H9 (cell line): ENCODE measurements around the gene ZSCAN22. TPM values are rescaled to one million over a fixed set of nuclear protein-coding genes. Genes with fewer than 3 reads are reported as not detected.
A peak's percentile ranks its signal among the peaks of the same experiment; 100 is the strongest.

ENCODE experiments used
- DNase-seq: peaks from one replicate; pipeline ENCODE4 v3.0.0-alpha.2; 2017
- H2AFZ ChIP-seq: one replicate; pipeline ENCODE4 v1.6.1; 2013; ENCODE audit warnings: mild to moderate bottlenecking, low read length, control low read depth, moderate library complexity
- H2AK5ac ChIP-seq: 2 replicates; pipeline ENCODE4 v1.6.1; 2013; ENCODE audit warnings: low read length, control low read depth, mixed read lengths; ENCODE audit not compliant: insufficient read length
- H2BK120ac ChIP-seq: one replicate; pipeline ENCODE4 v1.6.1; 2013; ENCODE audit warnings: low read depth, mild to moderate bottlenecking, low read length, control low read depth, inconsistent platforms; ENCODE audit not compliant: poor library complexity, severe bottlenecking
- H2BK12ac ChIP-seq: 2 replicates; pipeline ENCODE4 v1.6.1; 2013; ENCODE audit warnings: low read length, control low read depth, mixed read lengths, low read depth; ENCODE audit not compliant: insufficient read length
- H2BK15ac ChIP-seq: 2 replicates; pipeline ENCODE4 v1.6.1; 2013; ENCODE audit warnings: low read depth, low read length, control low read depth
- H2BK20ac ChIP-seq: one replicate; pipeline ENCODE4 v1.6.1; 2013; ENCODE audit warnings: low read depth, mild to moderate bottlenecking, low read length, control low read depth, inconsistent platforms; ENCODE audit not compliant: poor library complexity, severe bottlenecking
- H2BK5ac ChIP-seq: 2 replicates; pipeline ENCODE4 v1.6.1; 2013; ENCODE audit warnings: low read length, control low read depth, mixed read lengths; ENCODE audit not compliant: insufficient read length
- H3K14ac ChIP-seq: 2 replicates; pipeline ENCODE4 v1.6.1; 2013; ENCODE audit warnings: low read length, control low read depth; ENCODE audit not compliant: insufficient read depth
- H3K18ac ChIP-seq: 2 replicates; pipeline ENCODE4 v1.6.1; 2013; ENCODE audit warnings: low read depth, mild to moderate bottlenecking, mixed read lengths, low read length, control low read depth; ENCODE audit not compliant: insufficient read length
- H3K23ac ChIP-seq: 2 replicates; pipeline ENCODE4 v1.6.1; 2013; ENCODE audit warnings: low read length, control low read depth, mixed read lengths, low read depth; ENCODE audit not compliant: insufficient read length
- H3K23me2 ChIP-seq: 2 replicates; pipeline ENCODE4 v1.6.1; 2013; ENCODE audit warnings: low read depth, mild to moderate bottlenecking, mixed read lengths, low read length, control low read depth; ENCODE audit not compliant: insufficient read length, poor library complexity, severe bottlenecking
- H3K27ac ChIP-seq: 2 replicates; pipeline ENCODE4 v1.5.1; 2013; ENCODE audit warnings: low read length, control low read depth, mixed read lengths, low read depth; ENCODE audit not compliant: insufficient read length
- H3K27me3 ChIP-seq: 2 replicates; pipeline ENCODE4 v1.6.1; 2013; ENCODE audit warnings: low read length, control low read depth, inconsistent platforms; ENCODE audit not compliant: insufficient read depth
- H3K4ac ChIP-seq: 2 replicates; pipeline ENCODE4 v1.6.1; 2013; ENCODE audit warnings: low read depth, mild to moderate bottlenecking, control low read depth, inconsistent platforms, low read length, moderate library complexity
- H3K4me1 ChIP-seq: 2 replicates; pipeline ENCODE4 v1.6.1; 2013; ENCODE audit warnings: low read length, control low read depth, inconsistent platforms; ENCODE audit not compliant: insufficient read depth
- H3K4me2 ChIP-seq: 2 replicates; pipeline ENCODE4 v1.6.1; 2013; ENCODE audit warnings: low read length, control low read depth, mixed read lengths; ENCODE audit not compliant: insufficient read length, insufficient read depth
- H3K56ac ChIP-seq: 2 replicates; pipeline ENCODE4 v1.6.1; 2013; ENCODE audit warnings: low read depth, mild to moderate bottlenecking, mixed read lengths, low read length, control low read depth; ENCODE audit not compliant: insufficient read length
- H3K79me1 ChIP-seq: 2 replicates; pipeline ENCODE4 v1.6.1; 2013; ENCODE audit warnings: low read depth, mild to moderate bottlenecking, moderate library complexity, low read length, control low read depth, inconsistent platforms; ENCODE audit not compliant: insufficient read depth, poor library complexity, severe bottlenecking
- H3K79me2 ChIP-seq: 2 replicates; pipeline ENCODE4 v1.6.1; 2013; ENCODE audit warnings: low read length, control low read depth, inconsistent platforms; ENCODE audit not compliant: insufficient read depth
- H3K9ac ChIP-seq: 2 replicates; pipeline ENCODE4 v1.6.1; 2013; ENCODE audit warnings: low read length, control low read depth, mixed read lengths; ENCODE audit not compliant: insufficient read length; ENCODE audit errors: extremely low read depth
- H3K9me3 ChIP-seq: one replicate; pipeline ENCODE4 v1.6.1; 2013; ENCODE audit warnings: low read depth, low read length, inconsistent platforms; ENCODE audit not compliant: control insufficient read depth
- H3T11ph ChIP-seq: one replicate; pipeline ENCODE4 v1.6.1; 2013; ENCODE audit warnings: mild to moderate bottlenecking, low read length, control low read depth, inconsistent platforms
- H4K20me1 ChIP-seq: one replicate; pipeline ENCODE4 v1.6.1; 2013; ENCODE audit not compliant: control insufficient read depth, insufficient read length, insufficient read depth
- H4K5ac ChIP-seq: 2 replicates; pipeline ENCODE4 v1.6.1; 2013; ENCODE audit warnings: low read depth, mild to moderate bottlenecking, mixed read lengths, low read length, control low read depth; ENCODE audit not compliant: insufficient read length
- H4K8ac ChIP-seq: replicated peaks from 2 replicates; pipeline ENCODE4 v1.6.1; 2013; ENCODE audit warnings: low read length, control low read depth, mixed read lengths, low read depth; ENCODE audit not compliant: insufficient read length
- H4K91ac ChIP-seq: 2 replicates; pipeline ENCODE4 v1.6.1; 2013; ENCODE audit warnings: low read depth, mild to moderate bottlenecking, moderate library complexity, mixed read lengths, low read length, control low read depth; ENCODE audit not compliant: insufficient read length
- H3K27ac Mint-ChIP-seq, 3 experiments: 2 replicates in 2 of 3; 3 replicates in 1 of 3; pipeline ENCODE4 v1.8.0; 2020 to 2021; ENCODE audit warnings: mixed read lengths in 3 of 3, mild to moderate bottlenecking in 1 of 3, moderate library complexity in 1 of 3
- H3K27me3 Mint-ChIP-seq: 2 replicates; pipeline ENCODE4 v1.8.0; 2021; ENCODE audit warnings: low read depth, mild to moderate bottlenecking, moderate library complexity, mixed read lengths
- H3K36me3 Mint-ChIP-seq, 3 experiments: 2 replicates in 2 of 3; 3 replicates in 1 of 3; pipeline ENCODE4 v1.8.0; 2020 to 2021; ENCODE audit warnings: low read depth in 3 of 3, mixed read lengths in 3 of 3; ENCODE audit not compliant: insufficient read depth in 1 of 3
- H3K4me1 Mint-ChIP-seq, 2 experiments: 2 replicates each; pipeline ENCODE4 v1.8.0; 2020; ENCODE audit warnings: mixed read lengths in 2 of 2
- H3K4me3 Mint-ChIP-seq, 2 experiments: 2 replicates in 1 of 2; 3 replicates in 1 of 2; pipeline ENCODE4 v1.8.0; 2020 to 2021; ENCODE audit warnings: mild to moderate bottlenecking in 2 of 2, mixed read lengths in 2 of 2, moderate library complexity in 1 of 2
- H3K9me3 Mint-ChIP-seq, 2 experiments: 2 replicates in 1 of 2; 3 replicates in 1 of 2; pipeline ENCODE4 v1.8.0; 2020; ENCODE audit warnings: mild to moderate bottlenecking in 2 of 2, mixed read lengths in 2 of 2, moderate library complexity in 1 of 2
- WGBS: extraction: QIAGEN DNeasy Blood & Tissue Kit; methylation state at CpG from one replicate; pipeline ENCODE4 v1.1.7; 2013; ENCODE audit warnings: missing lambda C conversion rate, low lambda C conversion rate, mixed read lengths; ENCODE audit not compliant: insufficient read length; ENCODE audit errors: extremely low coverage; 5-methylcytosine and 5-hydroxymethylcytosine counted together
- total RNA-seq: library from RNA; stranded (reverse); gene quantifications from 2 replicates; pipeline ENCODE4 v1.2.1, GENCODE V29; 2021
- TF ChIP-seq, protein P1 (sequence below): fragments of 200-600 bp; sonication (generic); conservative IDR thresholded peaks from 3 replicates; pipeline ENCODE4 v1.8.0; 2021; ENCODE audit warnings: antibody characterized with exemption, mild to moderate bottlenecking

Gene ZSCAN22
- total RNA-seq, 1 experiment from 2014 or later = 4.8 TPM

DNA sequence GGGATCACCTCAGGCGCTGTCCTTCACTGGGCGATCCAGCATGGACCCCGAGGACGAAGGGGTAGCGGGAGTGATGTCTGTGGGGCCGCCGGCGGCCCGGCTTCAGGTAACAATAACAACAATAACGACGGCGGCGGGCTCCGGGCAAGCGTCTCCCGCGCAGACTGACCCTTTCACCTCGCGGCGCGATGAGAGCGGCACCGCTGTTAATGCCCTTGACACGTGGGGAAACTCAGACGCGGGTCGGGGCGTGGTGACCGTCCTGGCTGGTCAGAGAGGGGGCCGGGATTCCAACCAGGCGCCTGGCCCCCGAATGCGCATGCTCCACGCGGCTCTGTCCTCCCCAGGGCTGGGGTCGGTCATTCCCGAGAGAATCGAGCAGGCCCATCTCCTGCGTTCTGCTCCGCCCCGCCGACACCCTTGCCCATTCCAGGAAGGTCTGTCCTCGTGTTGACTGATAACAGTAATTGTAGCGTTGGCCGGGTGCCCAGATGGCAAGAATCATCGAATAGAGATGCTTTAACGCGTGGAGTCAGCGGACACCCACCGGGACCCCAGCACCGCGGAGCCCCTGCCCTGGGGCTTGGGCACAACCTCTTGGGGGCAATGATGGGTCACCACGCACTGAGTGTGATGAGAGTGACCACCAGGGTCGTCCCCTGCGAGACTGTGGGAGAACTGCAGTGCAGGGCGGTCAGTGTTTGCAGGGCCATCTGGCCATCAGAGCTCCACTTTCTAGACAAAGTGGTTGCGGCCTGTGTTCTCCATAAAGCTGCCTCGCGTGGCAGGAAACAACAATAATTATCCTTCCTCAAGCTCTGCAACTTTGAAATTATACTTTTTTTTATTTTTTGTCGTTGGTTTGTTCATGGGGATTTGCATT lies 47.5 kb upstream of the ZSCAN22 start:
- peaks cover 5% of the 10 kb centered on the region for H3K23me2 ChIP-seq
- peak overlapping the region; percentile 91 for H3K9ac ChIP-seq
- H4K91ac ChIP-seq = peak overlapping the region; percentile 24
- Mint-ChIP-seq H3K4me3 (peak overlapping the region; percentile 93 to 98), H3K36me3 (peaks cover 31 to 39% (median 35%) of the 10 kb centered on the region in 3 experiments), H3K27me3 (no peaks in the 10 kb centered on the region), H3K9me3 (peaks cover 0 to 3% of the 10 kb centered on the region in 2 experiments; a peak in 1 of 5 replicates), H3K27ac (peak overlapping the region; percentile 91 to 98 (median 97); a peak in 6 of 7 replicates), H3K4me1 (peaks cover 22 to 26% of the 10 kb centered on the region in 2 experiments)
- peak; percentile 75 for DNase-seq
- no peak overlapping the region; the same call in 1 of the 2 replicates for H3K4ac ChIP-seq
- no peak overlapping the region for H2BK20ac ChIP-seq
- H3K4me1 ChIP-seq = peaks cover 9% of the 10 kb centered on the region; the same call in 1 of the 2 replicates
- H2BK5ac ChIP-seq = no peak overlapping the region
- no peak overlapping the region for H2AK5ac ChIP-seq
- no peaks in the 10 kb centered on the region for H3K9me3 ChIP-seq
- peak overlapping the region; percentile 11 for H4K5ac ChIP-seq
- no peaks in the 10 kb centered on the region for H3K27me3 ChIP-seq
- WGBS = no CpG with 5 or more reads among the region's 60 CpGs
- H4K20me1 ChIP-seq = peaks cover 2% of the 10 kb centered on the region
- no peak overlapping the region for H4K8ac ChIP-seq
- H3T11ph ChIP-seq = no peak overlapping the region
- peak overlapping the region; percentile 15 for H2BK120ac ChIP-seq
- H2BK15ac ChIP-seq = no peak overlapping the region
- peaks cover 12% of the 10 kb centered on the region for H3K79me1 ChIP-seq
- peak overlapping the region; percentile 92 for H3K14ac ChIP-seq
- no peak overlapping the region for H2AFZ ChIP-seq
- H3K18ac ChIP-seq = peak overlapping the region; percentile 89
- peaks cover 33% of the 10 kb centered on the region for H3K79me2 ChIP-seq
- H3K56ac ChIP-seq = no peak overlapping the region
- H2BK12ac ChIP-seq = no peak overlapping the region
- no peak overlapping the region for H3K27ac ChIP-seq
- H3K4me2 ChIP-seq = peak overlapping the region; percentile 93
- TF ChIP-seq, protein P1, sequence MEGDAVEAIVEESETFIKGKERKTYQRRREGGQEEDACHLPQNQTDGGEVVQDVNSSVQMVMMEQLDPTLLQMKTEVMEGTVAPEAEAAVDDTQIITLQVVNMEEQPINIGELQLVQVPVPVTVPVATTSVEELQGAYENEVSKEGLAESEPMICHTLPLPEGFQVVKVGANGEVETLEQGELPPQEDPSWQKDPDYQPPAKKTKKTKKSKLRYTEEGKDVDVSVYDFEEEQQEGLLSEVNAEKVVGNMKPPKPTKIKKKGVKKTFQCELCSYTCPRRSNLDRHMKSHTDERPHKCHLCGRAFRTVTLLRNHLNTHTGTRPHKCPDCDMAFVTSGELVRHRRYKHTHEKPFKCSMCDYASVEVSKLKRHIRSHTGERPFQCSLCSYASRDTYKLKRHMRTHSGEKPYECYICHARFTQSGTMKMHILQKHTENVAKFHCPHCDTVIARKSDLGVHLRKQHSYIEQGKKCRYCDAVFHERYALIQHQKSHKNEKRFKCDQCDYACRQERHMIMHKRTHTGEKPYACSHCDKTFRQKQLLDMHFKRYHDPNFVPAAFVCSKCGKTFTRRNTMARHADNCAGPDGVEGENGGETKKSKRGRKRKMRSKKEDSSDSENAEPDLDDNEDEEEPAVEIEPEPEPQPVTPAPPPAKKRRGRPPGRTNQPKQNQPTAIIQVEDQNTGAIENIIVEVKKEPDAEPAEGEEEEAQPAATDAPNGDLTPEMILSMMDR = no peak
- no peak overlapping the region for H3K23ac ChIP-seq
